ENCODE results near the gene VAPB. TPM values are rescaled to one million over a fixed set of nuclear protein-coding genes. Genes with fewer than 3 reads are reported as not detected.

Gene VAPB
- total RNA-seq, 1 experiment from 2014 or later, result 65.1 TPM

DNA sequence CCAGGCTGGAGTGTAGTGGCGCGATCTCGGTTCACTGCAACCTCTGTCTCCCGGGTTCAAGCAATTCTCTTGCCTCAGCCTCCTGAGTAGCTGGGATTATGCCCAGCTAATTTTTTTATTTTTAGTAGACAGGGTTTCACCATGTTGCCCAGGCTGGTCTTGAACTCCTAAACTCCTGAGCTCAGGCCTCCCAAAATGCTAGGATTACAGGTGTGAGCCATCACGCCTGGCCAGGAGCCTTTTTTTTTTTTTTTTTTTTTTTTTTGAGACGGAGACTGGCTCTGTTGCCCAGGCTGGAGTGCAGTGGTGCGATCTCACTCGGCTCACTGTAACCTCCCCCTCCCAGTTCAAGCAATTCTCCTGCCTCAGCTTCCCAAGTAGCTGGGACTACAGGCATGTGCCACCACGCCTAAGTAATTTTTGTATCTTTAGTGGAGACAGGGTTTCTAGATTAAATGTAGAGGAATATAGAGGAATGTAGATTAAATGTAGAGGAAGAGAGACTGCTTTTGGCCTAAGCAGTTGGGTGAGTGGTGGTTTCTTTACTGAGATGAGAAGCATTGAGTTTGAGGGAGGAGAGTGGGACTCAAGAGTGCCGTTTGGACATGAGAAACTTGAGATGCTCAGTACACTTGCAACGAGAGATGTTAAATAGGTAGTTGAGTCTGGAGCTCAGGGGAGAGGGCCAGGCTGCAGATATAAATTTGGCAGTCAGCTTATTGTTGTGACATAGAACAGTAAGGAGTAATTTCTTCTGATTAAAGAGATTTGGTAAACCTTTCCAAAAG lies 16.7 kb downstream of the VAPB start:
- no peaks in the 10 kb centered on the region; a peak in 1 of 7 replicates for H3K36me3 Mint-ChIP-seq (ENCODE audit: insufficient read depth in 1 of 3, low read depth in 3 of 3)
- WGBS (ENCODE audit: extremely low coverage, insufficient read length, low lambda C conversion rate), result no CpG with 5 or more reads among the region's 11 CpGs
- DNase-seq, result no peak
- no peaks in the 10 kb centered on the region for H3K9me3 Mint-ChIP-seq
- Histone ChIP-seq H4K20me1 (ENCODE audit: control insufficient read depth, insufficient read depth, insufficient read length) (no peaks in the 10 kb centered on the region), H2AFZ (ENCODE audit: low read length) (no peak overlapping the region), H3K23me2 (ENCODE audit: insufficient read length, low read depth, low read length, poor library complexity, severe bottlenecking) (no peaks in the 10 kb centered on the region), H3K79me1 (ENCODE audit: insufficient read depth, low read depth, low read length, poor library complexity, severe bottlenecking) (no peaks in the 10 kb centered on the region), H3K27ac (ENCODE audit: insufficient read length, low read depth, low read length) (no peak overlapping the region), H3K23ac (ENCODE audit: insufficient read length, low read depth, low read length) (no peak overlapping the region), H3K4ac (ENCODE audit: low read depth, low read length) (no peak overlapping the region), H2BK5ac (ENCODE audit: insufficient read length, low read length) (no peak overlapping the region), H4K8ac (replicated peaks; ENCODE audit: insufficient read length, low read depth, low read length) (no peak overlapping the region), H2BK15ac (ENCODE audit: low read depth, low read length) (no peak overlapping the region), H3K18ac (ENCODE audit: insufficient read length, low read depth, low read length) (no peak overlapping the region), H3K9ac (ENCODE audit: extremely low read depth, insufficient read length, low read length) (no peak overlapping the region), H2BK120ac (ENCODE audit: low read depth, low read length, poor library complexity, severe bottlenecking) (no peak overlapping the region), H4K91ac (ENCODE audit: insufficient read length, low read depth, low read length) (no peak overlapping the region), H3K9me3 (ENCODE audit: control insufficient read depth, low read depth, low read length) (no peaks in the 10 kb centered on the region), H3K14ac (ENCODE audit: insufficient read depth, low read length) (no peak overlapping the region), H4K5ac (ENCODE audit: insufficient read length, low read depth, low read length) (no peak overlapping the region), H3K79me2 (ENCODE audit: insufficient read depth, low read length) (peaks cover 31% of the 10 kb centered on the region), H3K56ac (ENCODE audit: insufficient read length, low read depth, low read length) (no peak overlapping the region), H2AK5ac (ENCODE audit: insufficient read length, low read length) (no peak overlapping the region), H2BK20ac (ENCODE audit: low read depth, low read length, poor library complexity, severe bottlenecking) (no peak overlapping the region), H3K4me2 (ENCODE audit: insufficient read depth, insufficient read length, low read length) (no peak overlapping the region), H3T11ph (ENCODE audit: low read length) (no peak overlapping the region), H3K4me1 (ENCODE audit: insufficient read depth, low read length) (peaks cover 7% of the 10 kb centered on the region; the same call in 1 of the 2 replicates), H3K27me3 (ENCODE audit: insufficient read depth, low read length) (no peaks in the 10 kb centered on the region), H2BK12ac (ENCODE audit: insufficient read length, low read depth, low read length) (no peak overlapping the region)
- H3K4me1 Mint-ChIP-seq, result peaks cover 27 to 29% of the 10 kb centered on the region in 2 experiments
- H3K27ac Mint-ChIP-seq, result no peak overlapping the region
- TF ChIP-seq, protein P1, sequence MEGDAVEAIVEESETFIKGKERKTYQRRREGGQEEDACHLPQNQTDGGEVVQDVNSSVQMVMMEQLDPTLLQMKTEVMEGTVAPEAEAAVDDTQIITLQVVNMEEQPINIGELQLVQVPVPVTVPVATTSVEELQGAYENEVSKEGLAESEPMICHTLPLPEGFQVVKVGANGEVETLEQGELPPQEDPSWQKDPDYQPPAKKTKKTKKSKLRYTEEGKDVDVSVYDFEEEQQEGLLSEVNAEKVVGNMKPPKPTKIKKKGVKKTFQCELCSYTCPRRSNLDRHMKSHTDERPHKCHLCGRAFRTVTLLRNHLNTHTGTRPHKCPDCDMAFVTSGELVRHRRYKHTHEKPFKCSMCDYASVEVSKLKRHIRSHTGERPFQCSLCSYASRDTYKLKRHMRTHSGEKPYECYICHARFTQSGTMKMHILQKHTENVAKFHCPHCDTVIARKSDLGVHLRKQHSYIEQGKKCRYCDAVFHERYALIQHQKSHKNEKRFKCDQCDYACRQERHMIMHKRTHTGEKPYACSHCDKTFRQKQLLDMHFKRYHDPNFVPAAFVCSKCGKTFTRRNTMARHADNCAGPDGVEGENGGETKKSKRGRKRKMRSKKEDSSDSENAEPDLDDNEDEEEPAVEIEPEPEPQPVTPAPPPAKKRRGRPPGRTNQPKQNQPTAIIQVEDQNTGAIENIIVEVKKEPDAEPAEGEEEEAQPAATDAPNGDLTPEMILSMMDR (conservative IDR thresholded peaks at IDR 0.05), result no peak
- no peaks in the 10 kb centered on the region for H3K27me3 Mint-ChIP-seq (ENCODE audit: low read depth)
- no peak overlapping the region for H3K4me3 Mint-ChIP-seq
